Subcutaneous abdominal adipose tissue (tissue), 5 donors: ENCODE measurements around the gene HPSE2.

Experiments
- H3K27ac ChIP-seq: one replicate; pipeline ENCODE4 v1.7.0; 2013; ENCODE audit warnings: low read depth, mild to moderate bottlenecking, inconsistent platforms, low read length, moderate library complexity
- H3K27me3 ChIP-seq, 5 donors: one replicate each; pipeline ENCODE4 v1.7.0; 2013; ENCODE audit warnings: low read length in 5 of 5, inconsistent platforms in 1 of 5; ENCODE audit not compliant: control insufficient read depth in 5 of 5, insufficient read depth in 4 of 5
- H3K36me3 ChIP-seq, 5 donors: one replicate each; pipeline ENCODE4 v1.7.0; 2013; ENCODE audit warnings: low read length in 5 of 5; ENCODE audit not compliant: control insufficient read depth in 5 of 5, insufficient read depth in 5 of 5
- H3K4me1 ChIP-seq, 5 donors: one replicate each; pipeline ENCODE4 v1.7.0; 2013; ENCODE audit warnings: low read length in 5 of 5, mild to moderate bottlenecking in 3 of 5, moderate library complexity in 1 of 5; ENCODE audit not compliant: control insufficient read depth in 5 of 5, insufficient read depth in 5 of 5
- H3K4me3 ChIP-seq, 5 donors: one replicate each; pipeline ENCODE4 v1.7.0; 2013; ENCODE audit warnings: low read length in 5 of 5, low read depth in 1 of 5
- H3K9ac ChIP-seq, 5 donors: one replicate each; pipeline ENCODE4 v1.7.0; 2013; ENCODE audit warnings: low read length in 5 of 5, mild to moderate bottlenecking in 4 of 5, moderate library complexity in 3 of 5
- H3K9me3 ChIP-seq, 5 donors: one replicate each; pipeline ENCODE4 v1.7.0; 2013; ENCODE audit warnings: low read length in 5 of 5; ENCODE audit not compliant: control insufficient read depth in 5 of 5
- donor health status: healthy.
- donor health status: healthy.
- donor health status: healthy.
- donor health status: healthy.
- donor health status: healthy.

The HPSE2 gene

GRCh38 chr10:98463976-98464754 lies 771.5 kb downstream of the HPSE2 start:
- Histone ChIP-seq H3K27me3 (no peaks in the 10 kb centered on the region), H3K9ac (no peak overlapping the region), H3K27ac (no peak overlapping the region), H3K36me3 (no peaks in the 10 kb centered on the region), H3K9me3 (no peaks in the 10 kb centered on the region), H3K4me1 (peaks cover 0 to 21% (median 14%) of the 10 kb centered on the region in 5 donors), H3K4me3 (no peak overlapping the region)

- H3K9ac ChIP-seq, result no peak overlapping the region
- no peaks in the 10 kb centered on the region for H3K36me3 ChIP-seq
- H3K4me1 ChIP-seq, result peaks cover 0 to 12% (median 10%) of the 10 kb centered on the region in 5 donors
- H3K4me3 ChIP-seq, result no peak overlapping the region
- peaks cover 0 to 1% (median 0%) of the 10 kb centered on the region in 5 donors for H3K27me3 ChIP-seq
- H3K9me3 ChIP-seq, result no peaks in the 10 kb centered on the region
- no peak overlapping the region for H3K27ac ChIP-seq
Measured at GRCh38 chr10:98463016-98463415, 772.6 kb downstream of the HPSE2 start.

GRCh38 chr10:98461500-98461842 lies 774.2 kb downstream of the HPSE2 start:
- no peaks in the 10 kb centered on the region for H3K9me3 ChIP-seq
- H3K4me1 ChIP-seq, result peaks cover 0 to 7% (median 0%) of the 10 kb centered on the region in 5 donors
- H3K27ac ChIP-seq, result no peak overlapping the region

GRCh38 chr10:98460837-98461499 lies 774.7 kb downstream of the HPSE2 start:
- Histone ChIP-seq H3K36me3 (no peaks in the 10 kb centered on the region), H3K27ac (no peak overlapping the region), H3K27me3 (peaks cover 0 to 8% (median 0%) of the 10 kb centered on the region in 5 donors), H3K4me3 (no peak overlapping the region), H3K4me1 (peaks cover 0 to 7% (median 0%) of the 10 kb centered on the region in 5 donors), H3K9me3 (no peaks in the 10 kb centered on the region), H3K9ac (no peak overlapping the region)

More at GRCh38 chr10:98461500-98461842, 774.2 kb downstream of the HPSE2 start:
- Histone ChIP-seq H3K4me3 (no peak overlapping the region), H3K27me3 (peaks cover 0 to 8% (median 0%) of the 10 kb centered on the region in 5 donors), H3K9ac (no peak overlapping the region), H3K36me3 (no peaks in the 10 kb centered on the region)

GRCh38 chr10:98458809-98459784 lies 776.6 kb downstream of the HPSE2 start:
- no peak overlapping the region for H3K9ac ChIP-seq
- H3K36me3 ChIP-seq, result no peaks in the 10 kb centered on the region
- H3K4me1 ChIP-seq, result peaks cover 0 to 7% (median 0%) of the 10 kb centered on the region in 5 donors
- no peak overlapping the region for H3K27ac ChIP-seq
- H3K27me3 ChIP-seq, result peaks cover 0 to 8% (median 0%) of the 10 kb centered on the region in 5 donors
- no peaks in the 10 kb centered on the region for H3K9me3 ChIP-seq
- no peak overlapping the region for H3K4me3 ChIP-seq

GRCh38 chr10:98457721-98458120 lies 777.9 kb downstream of the HPSE2 start:
- Histone ChIP-seq H3K4me3 (no peak overlapping the region), H3K27ac (no peak overlapping the region), H3K4me1 (peaks cover 0 to 7% (median 0%) of the 10 kb centered on the region in 5 donors), H3K27me3 (peaks cover 0 to 8% (median 0%) of the 10 kb centered on the region in 5 donors), H3K36me3 (no peaks in the 10 kb centered on the region), H3K9ac (no peak overlapping the region), H3K9me3 (no peaks in the 10 kb centered on the region)

GRCh38 chr10:98456686-98457482 lies 778.8 kb downstream of the HPSE2 start:
- H3K27ac ChIP-seq, result no peak overlapping the region
- no peak overlapping the region for H3K4me3 ChIP-seq
- no peak overlapping the region for H3K9ac ChIP-seq
- H3K9me3 ChIP-seq, result no peaks in the 10 kb centered on the region
- peaks cover 0 to 7% (median 0%) of the 10 kb centered on the region in 5 donors for H3K4me1 ChIP-seq
- H3K36me3 ChIP-seq, result no peaks in the 10 kb centered on the region
- H3K27me3 ChIP-seq, result peaks cover 0 to 8% (median 0%) of the 10 kb centered on the region in 5 donors

GRCh38 chr10:98456043-98456570 lies 779.5 kb downstream of the HPSE2 start:
- Histone ChIP-seq H3K4me3 (no peak overlapping the region), H3K4me1 (peaks cover 0 to 7% (median 0%) of the 10 kb centered on the region in 5 donors), H3K9me3 (no peaks in the 10 kb centered on the region), H3K27me3 (peaks cover 0 to 8% (median 0%) of the 10 kb centered on the region in 5 donors), H3K36me3 (no peaks in the 10 kb centered on the region), H3K27ac (no peak overlapping the region), H3K9ac (no peak overlapping the region)

- Histone ChIP-seq H3K36me3 (no peaks in the 10 kb centered on the region), H3K27ac (no peak overlapping the region), H3K27me3 (peaks cover 0 to 8% (median 0%) of the 10 kb centered on the region in 5 donors), H3K4me1 (no peaks in the 10 kb centered on the region), H3K9ac (no peak overlapping the region), H3K4me3 (no peak overlapping the region), H3K9me3 (peaks cover 0 to 3% (median 0%) of the 10 kb centered on the region in 5 donors)
Measured at GRCh38 chr10:98453729-98454128, 781.9 kb downstream of the HPSE2 start.
